ENCODE data around the gene HEG1. TPM values are rescaled to one million over a fixed set of nuclear protein-coding genes. Genes with fewer than 3 reads are reported as not detected.

The HEG1 gene
- polyA plus RNA-seq, 1 experiment = 98.3 TPM

GRCh38 chr3:125052624-125053303 is 3.0 kb downstream of the HEG1 start:
- Histone ChIP-seq H3K27ac (ENCODE audit: low read depth, low read length) (peak overlapping the region; percentile 83), H3K4me3 (ENCODE audit: low read depth, low read length) (peak overlapping the region; percentile 71), H3K27me3 (ENCODE audit: control insufficient read depth, insufficient read depth, low read length) (no peaks in the 10 kb centered on the region), H3K9me3 (ENCODE audit: control insufficient read depth, insufficient read depth, low read length) (no peaks in the 10 kb centered on the region)
- ChIA-PET CTCF (interaction anchor here (0.6 kb wide), 1 partner anchor 56 kb away, joined by 3 read pairs; no protein-coding TSS in a partner anchor), POLR2A (interaction anchor here (0.7 to 2.8 kb wide), 11 partner anchors 9 to 428 kb away, joined by 3 to 17 read pairs (median 4); no protein-coding TSS in a partner anchor)
- no peak for TF ChIP-seq CTCF (IDR thresholded peaks at IDR 0.05; ENCODE audit: low read depth, low read length)
- no peak for DNase-seq (ENCODE audit: low read depth, low spot score)

- Histone ChIP-seq H3K27me3 (ENCODE audit: control insufficient read depth, insufficient read depth, low read length) (no peaks in the 10 kb centered on the region), H3K4me3 (ENCODE audit: low read depth, low read length) (peak overlapping the region; percentile 71), H3K9me3 (ENCODE audit: control insufficient read depth, insufficient read depth, low read length) (no peaks in the 10 kb centered on the region), H3K27ac (ENCODE audit: low read depth, low read length) (peak overlapping the region; percentile 83)
- no peak for TF ChIP-seq CTCF (IDR thresholded peaks at IDR 0.05; ENCODE audit: low read depth, low read length)
- no peak for DNase-seq (ENCODE audit: low read depth, low spot score)
- ChIA-PET CTCF (no interaction called here), POLR2A (interaction anchor here (0.7 to 2.8 kb wide), 11 partner anchors 9 to 429 kb away, joined by 3 to 17 read pairs (median 4); no protein-coding TSS in a partner anchor)
Measured at GRCh38 chr3:125051715-125052581, 3.8 kb downstream of the HEG1 start.

- Histone ChIP-seq H3K27me3 (ENCODE audit: control insufficient read depth, insufficient read depth, low read length) (no peaks in the 10 kb centered on the region), H3K9me3 (ENCODE audit: control insufficient read depth, insufficient read depth, low read length) (no peaks in the 10 kb centered on the region), H3K4me3 (ENCODE audit: low read depth, low read length) (peak overlapping the region; percentile 71; the same call in 1 of the 2 replicates), H3K27ac (ENCODE audit: low read depth, low read length) (peak overlapping the region; percentile 83)
- ChIA-PET POLR2A (no interaction called here), CTCF (no interaction called here)
- no peak for DNase-seq (ENCODE audit: low read depth, low spot score)
- no peak for TF ChIP-seq CTCF (IDR thresholded peaks at IDR 0.05; ENCODE audit: low read depth, low read length)
Measured at GRCh38 chr3:125051205-125051604, 4.6 kb downstream of the HEG1 start.

- ChIA-PET CTCF (no interaction called here), POLR2A (no interaction called here)
- TF ChIP-seq CTCF (IDR thresholded peaks at IDR 0.05; ENCODE audit: low read depth, low read length) = no peak
- Histone ChIP-seq H3K9me3 (ENCODE audit: control insufficient read depth, insufficient read depth, low read length) (no peaks in the 10 kb centered on the region), H3K4me3 (ENCODE audit: low read depth, low read length) (no peak overlapping the region), H3K27me3 (ENCODE audit: control insufficient read depth, insufficient read depth, low read length) (no peaks in the 10 kb centered on the region), H3K27ac (ENCODE audit: low read depth, low read length) (no peak overlapping the region)
- DNase-seq (ENCODE audit: low read depth, low spot score) = no peak
Measured at GRCh38 chr3:125050488-125051090, 5.2 kb downstream of the HEG1 start.
